HepG2 (cell line): ENCODE data around the gene CCDC106. TPM values are rescaled to one million over a fixed set of nuclear protein-coding genes. Genes with fewer than 3 reads are reported as not detected.

Source experiments
- ARHGAP35 ChIP-seq: sonication (generic); formaldehyde crosslinking; IDR thresholded peaks from 2 replicates; pipeline ENCODE4 v1.9.0; 2022; ENCODE audit warnings: mild to moderate bottlenecking, inconsistent platforms, moderate library complexity, missing genetic modification reagents, borderline replicate concordance
- BORCS8-MEF2B ChIP-seq: sonication (generic); formaldehyde crosslinking; IDR thresholded peaks from 2 replicates; pipeline ENCODE4 v1.8.0; 2022; ENCODE audit warnings: mild to moderate bottlenecking, missing genetic modification reagents
- CREB1 ChIP-seq, 2 experiments: fragments of 450-650 bp in 1 of 2; IDR thresholded peaks; 2 replicates each; pipeline ENCODE4 v1.6.1; 2016 to 2017; ENCODE audit warnings: control low read depth in 1 of 2, mild to moderate bottlenecking in 1 of 2, missing compliant biosample characterization in 1 of 2, missing genetic modification characterization in 1 of 2
- ELF1 ChIP-seq: sonication (generic); formaldehyde crosslinking; IDR thresholded peaks from 2 replicates; pipeline ENCODE4 v1.4.0; 2020; ENCODE audit warnings: missing genetic modification reagents
- KAT7 ChIP-seq: IDR thresholded peaks from 2 replicates; pipeline ENCODE4 v1.6.1; 2018; ENCODE audit warnings: borderline replicate concordance, missing compliant biosample characterization
- NCOA1 ChIP-seq: sonication (generic); formaldehyde crosslinking; IDR thresholded peaks from 2 replicates; pipeline ENCODE4 v1.9.0; 2021; ENCODE audit warnings: missing genetic modification reagents
- NFE2L2 ChIP-seq: fragments of 150-350 bp; IDR thresholded peaks from 2 replicates; pipeline ENCODE4 v1.6.1; 2014; ENCODE audit warnings: low read length
- REPIN1 ChIP-seq: sonication (generic); formaldehyde crosslinking; IDR thresholded peaks from 2 replicates; pipeline ENCODE4 v1.8.0; 2022; ENCODE audit warnings: missing genetic modification reagents, low read depth, mild to moderate bottlenecking, borderline replicate concordance
- SRSF4 ChIP-seq: fragments of 200-400 bp; formaldehyde crosslinking; IDR thresholded peaks from one replicate; pipeline ENCODE4 v1.6.1; 2018; ENCODE audit warnings: mild to moderate bottlenecking, low read depth, low read length, moderate library complexity; ENCODE audit not compliant: poor library complexity, severe bottlenecking
- ZMYM2 ChIP-seq: sonication (generic); formaldehyde crosslinking; IDR thresholded peaks from 2 replicates; pipeline ENCODE4 v1.8.0; 2022; ENCODE audit warnings: mild to moderate bottlenecking, missing genetic modification reagents
- ZNF451 ChIP-seq: sonication (generic); formaldehyde crosslinking; IDR thresholded peaks from 2 replicates; pipeline ENCODE4 v1.5.0; 2020; ENCODE audit warnings: mild to moderate bottlenecking, missing genetic modification reagents
- ZNF562 ChIP-seq: sonication (generic); formaldehyde crosslinking; IDR thresholded peaks from 2 replicates; pipeline ENCODE4 v1.8.0; 2022; ENCODE audit warnings: missing genetic modification reagents, borderline replicate concordance
- polyA plus RNA-seq, 8 experiments: library from polyadenylated mRNA; depleted of rRNA in 3 of 8; stranded (reverse) in 7 of 8; unstranded in 1 of 8; fragments of >200 nt; fragmentation: Illumina TruSeq in 4 of 8; extraction: Trizol in 4 of 8; gene quantifications; 2 replicates each; pipeline versions ENCODE4 v1.2.1 to v1.2.3, GENCODE V29; 2011 to 2016; ENCODE audit warnings: low read depth in 4 of 8, missing spikeins in 1 of 8, mixed read lengths in 1 of 8; ENCODE audit not compliant: insufficient read depth in 1 of 8
- total RNA-seq, 5 experiments: library from RNA; depleted of rRNA; stranded (reverse); fragments of >200 nt; fragmentation: Illumina TruSeq; extraction: Trizol; gene quantifications; 2 replicates each; pipeline ENCODE4 v1.2.3, GENCODE V29; 2016; ENCODE audit warnings: low read depth in 1 of 5
- TF ChIP-seq, protein P1 (sequence below): sonication (generic); formaldehyde crosslinking; IDR thresholded peaks from 2 replicates; pipeline ENCODE4 v1.4.0; 2020; ENCODE audit warnings: missing genetic modification reagents, borderline replicate concordance
- TF ChIP-seq, protein P2 (sequence below): fragments of 450-650 bp; IDR thresholded peaks from 2 replicates; pipeline ENCODE4 v1.6.1; 2017; ENCODE audit warnings: mild to moderate bottlenecking
- TF ChIP-seq, protein P3 (sequence below): sonication (generic); formaldehyde crosslinking; IDR thresholded peaks from 2 replicates; pipeline ENCODE4 v1.9.0; 2021; ENCODE audit warnings: missing genetic modification reagents, borderline replicate concordance
- TF ChIP-seq, protein P4 (sequence below): sonication (generic); formaldehyde crosslinking; IDR thresholded peaks from 2 replicates; pipeline ENCODE4; 2020; ENCODE audit warnings: missing genetic modification reagents, mild to moderate bottlenecking, borderline replicate concordance

The CCDC106 gene
- total and polyA plus RNA-seq, 2 of the 13 experiments (the other 11 are each of a cell fraction or from before 2014, with no cell fraction given): 4.7 to 8.8 TPM

DNA sequence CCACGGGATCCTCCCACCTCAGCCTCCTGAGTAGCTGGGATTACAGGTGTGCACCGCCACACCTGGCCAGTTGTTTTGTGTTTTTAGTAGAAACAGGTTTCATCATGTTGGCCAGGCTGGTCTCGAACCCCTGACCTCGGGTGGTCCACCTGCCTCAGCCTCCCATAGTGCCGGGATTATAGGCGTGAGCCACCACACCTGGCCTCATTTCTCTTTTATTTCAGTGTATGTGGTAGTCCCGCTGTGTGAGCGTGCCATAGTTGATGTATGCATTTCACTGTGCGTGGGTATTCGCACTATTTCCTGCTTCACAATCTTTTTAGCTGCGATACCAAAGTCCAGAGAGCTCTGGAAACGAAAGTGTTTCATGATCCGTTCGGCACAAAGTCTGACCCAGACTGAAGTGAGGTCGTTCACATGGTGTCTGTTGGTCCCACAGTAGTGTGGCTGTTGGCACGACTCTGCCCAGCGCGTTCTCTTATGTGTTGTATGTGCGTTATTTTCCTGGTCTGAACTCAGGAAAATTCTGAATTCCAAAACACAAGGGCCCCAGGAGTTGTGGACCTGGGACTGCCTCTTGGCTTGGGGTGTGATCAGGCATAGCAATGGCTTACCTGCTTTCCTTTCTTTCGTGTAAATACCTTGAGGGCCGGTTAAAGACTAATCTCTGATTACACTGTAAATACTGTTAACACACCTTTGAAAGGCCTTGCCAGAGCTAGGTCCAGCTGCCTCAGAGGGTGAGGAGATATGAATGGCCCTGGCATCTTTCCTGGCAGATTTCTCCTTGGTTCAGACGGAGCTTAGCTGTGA lies 35.6 kb downstream of the CCDC106 start (continued):
- TF ChIP-seq, protein P1, sequence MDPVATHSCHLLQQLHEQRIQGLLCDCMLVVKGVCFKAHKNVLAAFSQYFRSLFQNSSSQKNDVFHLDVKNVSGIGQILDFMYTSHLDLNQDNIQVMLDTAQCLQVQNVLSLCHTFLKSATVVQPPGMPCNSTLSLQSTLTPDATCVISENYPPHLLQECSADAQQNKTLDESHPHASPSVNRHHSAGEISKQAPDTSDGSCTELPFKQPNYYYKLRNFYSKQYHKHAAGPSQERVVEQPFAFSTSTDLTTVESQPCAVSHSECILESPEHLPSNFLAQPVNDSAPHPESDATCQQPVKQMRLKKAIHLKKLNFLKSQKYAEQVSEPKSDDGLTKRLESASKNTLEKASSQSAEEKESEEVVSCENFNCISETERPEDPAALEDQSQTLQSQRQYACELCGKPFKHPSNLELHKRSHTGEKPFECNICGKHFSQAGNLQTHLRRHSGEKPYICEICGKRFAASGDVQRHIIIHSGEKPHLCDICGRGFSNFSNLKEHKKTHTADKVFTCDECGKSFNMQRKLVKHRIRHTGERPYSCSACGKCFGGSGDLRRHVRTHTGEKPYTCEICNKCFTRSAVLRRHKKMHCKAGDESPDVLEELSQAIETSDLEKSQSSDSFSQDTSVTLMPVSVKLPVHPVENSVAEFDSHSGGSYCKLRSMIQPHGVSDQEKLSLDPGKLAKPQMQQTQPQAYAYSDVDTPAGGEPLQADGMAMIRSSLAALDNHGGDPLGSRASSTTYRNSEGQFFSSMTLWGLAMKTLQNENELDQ (CRISPR knock-in tag): no peak
- TF ChIP-seq KAT7 (CRISPR knock-in tag): no peak
- TF ChIP-seq SRSF4: no peak
- TF ChIP-seq REPIN1 (CRISPR knock-in tag): no peak
- no peak for TF ChIP-seq NCOA1 (CRISPR knock-in tag)
- 0 out of 2 replicates have a peak, but pooled peaks have one; percentile 43 for TF ChIP-seq ZNF451 (CRISPR knock-in tag)
- no peak for TF ChIP-seq NFE2L2
- no peak for TF ChIP-seq ARHGAP35
- TF ChIP-seq, protein P2, sequence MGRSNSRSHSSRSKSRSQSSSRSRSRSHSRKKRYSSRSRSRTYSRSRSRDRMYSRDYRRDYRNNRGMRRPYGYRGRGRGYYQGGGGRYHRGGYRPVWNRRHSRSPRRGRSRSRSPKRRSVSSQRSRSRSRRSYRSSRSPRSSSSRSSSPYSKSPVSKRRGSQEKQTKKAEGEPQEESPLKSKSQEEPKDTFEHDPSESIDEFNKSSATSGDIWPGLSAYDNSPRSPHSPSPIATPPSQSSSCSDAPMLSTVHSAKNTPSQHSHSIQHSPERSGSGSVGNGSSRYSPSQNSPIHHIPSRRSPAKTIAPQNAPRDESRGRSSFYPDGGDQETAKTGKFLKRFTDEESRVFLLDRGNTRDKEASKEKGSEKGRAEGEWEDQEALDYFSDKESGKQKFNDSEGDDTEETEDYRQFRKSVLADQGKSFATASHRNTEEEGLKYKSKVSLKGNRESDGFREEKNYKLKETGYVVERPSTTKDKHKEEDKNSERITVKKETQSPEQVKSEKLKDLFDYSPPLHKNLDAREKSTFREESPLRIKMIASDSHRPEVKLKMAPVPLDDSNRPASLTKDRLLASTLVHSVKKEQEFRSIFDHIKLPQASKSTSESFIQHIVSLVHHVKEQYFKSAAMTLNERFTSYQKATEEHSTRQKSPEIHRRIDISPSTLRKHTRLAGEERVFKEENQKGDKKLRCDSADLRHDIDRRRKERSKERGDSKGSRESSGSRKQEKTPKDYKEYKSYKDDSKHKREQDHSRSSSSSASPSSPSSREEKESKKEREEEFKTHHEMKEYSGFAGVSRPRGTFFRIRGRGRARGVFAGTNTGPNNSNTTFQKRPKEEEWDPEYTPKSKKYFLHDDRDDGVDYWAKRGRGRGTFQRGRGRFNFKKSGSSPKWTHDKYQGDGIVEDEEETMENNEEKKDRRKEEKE: no peak
- TF ChIP-seq BORCS8-MEF2B (CRISPR knock-in tag): no peak
- TF ChIP-seq ELF1 (CRISPR knock-in tag): peak; percentile 57; the same call in 1 of the 2 replicates
- TF ChIP-seq, protein P3, sequence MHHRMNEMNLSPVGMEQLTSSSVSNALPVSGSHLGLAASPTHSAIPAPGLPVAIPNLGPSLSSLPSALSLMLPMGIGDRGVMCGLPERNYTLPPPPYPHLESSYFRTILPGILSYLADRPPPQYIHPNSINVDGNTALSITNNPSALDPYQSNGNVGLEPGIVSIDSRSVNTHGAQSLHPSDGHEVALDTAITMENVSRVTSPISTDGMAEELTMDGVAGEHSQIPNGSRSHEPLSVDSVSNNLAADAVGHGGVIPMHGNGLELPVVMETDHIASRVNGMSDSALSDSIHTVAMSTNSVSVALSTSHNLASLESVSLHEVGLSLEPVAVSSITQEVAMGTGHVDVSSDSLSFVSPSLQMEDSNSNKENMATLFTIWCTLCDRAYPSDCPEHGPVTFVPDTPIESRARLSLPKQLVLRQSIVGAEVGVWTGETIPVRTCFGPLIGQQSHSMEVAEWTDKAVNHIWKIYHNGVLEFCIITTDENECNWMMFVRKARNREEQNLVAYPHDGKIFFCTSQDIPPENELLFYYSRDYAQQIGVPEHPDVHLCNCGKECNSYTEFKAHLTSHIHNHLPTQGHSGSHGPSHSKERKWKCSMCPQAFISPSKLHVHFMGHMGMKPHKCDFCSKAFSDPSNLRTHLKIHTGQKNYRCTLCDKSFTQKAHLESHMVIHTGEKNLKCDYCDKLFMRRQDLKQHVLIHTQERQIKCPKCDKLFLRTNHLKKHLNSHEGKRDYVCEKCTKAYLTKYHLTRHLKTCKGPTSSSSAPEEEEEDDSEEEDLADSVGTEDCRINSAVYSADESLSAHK: no peak
- TF ChIP-seq, protein P4, sequence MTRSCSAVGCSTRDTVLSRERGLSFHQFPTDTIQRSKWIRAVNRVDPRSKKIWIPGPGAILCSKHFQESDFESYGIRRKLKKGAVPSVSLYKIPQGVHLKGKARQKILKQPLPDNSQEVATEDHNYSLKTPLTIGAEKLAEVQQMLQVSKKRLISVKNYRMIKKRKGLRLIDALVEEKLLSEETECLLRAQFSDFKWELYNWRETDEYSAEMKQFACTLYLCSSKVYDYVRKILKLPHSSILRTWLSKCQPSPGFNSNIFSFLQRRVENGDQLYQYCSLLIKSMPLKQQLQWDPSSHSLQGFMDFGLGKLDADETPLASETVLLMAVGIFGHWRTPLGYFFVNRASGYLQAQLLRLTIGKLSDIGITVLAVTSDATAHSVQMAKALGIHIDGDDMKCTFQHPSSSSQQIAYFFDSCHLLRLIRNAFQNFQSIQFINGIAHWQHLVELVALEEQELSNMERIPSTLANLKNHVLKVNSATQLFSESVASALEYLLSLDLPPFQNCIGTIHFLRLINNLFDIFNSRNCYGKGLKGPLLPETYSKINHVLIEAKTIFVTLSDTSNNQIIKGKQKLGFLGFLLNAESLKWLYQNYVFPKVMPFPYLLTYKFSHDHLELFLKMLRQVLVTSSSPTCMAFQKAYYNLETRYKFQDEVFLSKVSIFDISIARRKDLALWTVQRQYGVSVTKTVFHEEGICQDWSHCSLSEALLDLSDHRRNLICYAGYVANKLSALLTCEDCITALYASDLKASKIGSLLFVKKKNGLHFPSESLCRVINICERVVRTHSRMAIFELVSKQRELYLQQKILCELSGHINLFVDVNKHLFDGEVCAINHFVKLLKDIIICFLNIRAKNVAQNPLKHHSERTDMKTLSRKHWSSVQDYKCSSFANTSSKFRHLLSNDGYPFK (CRISPR knock-in tag): no peak; the same call in 1 of the 2 replicates
- peak; percentile 65 for TF ChIP-seq ZMYM2
- no peak for TF ChIP-seq ZNF562 (CRISPR knock-in tag)
- no peak for TF ChIP-seq CREB1 (IDR thresholded peaks at IDR 0.05)
- TF ChIP-seq CREB1 (CRISPR knock-in tag; IDR thresholded peaks at IDR 0.05): no peak
